ENCODE results near the gene FLOT1. TPM values are rescaled to one million over a fixed set of nuclear protein-coding genes. Genes with fewer than 3 reads are reported as not detected.

FLOT1 gene
- total and polyA plus RNA-seq, 9 of the 15 experiments (the other 6 are each of a cell fraction or from before 2014, with no cell fraction given): 11.7 to 149 (median 118) TPM

DNA sequence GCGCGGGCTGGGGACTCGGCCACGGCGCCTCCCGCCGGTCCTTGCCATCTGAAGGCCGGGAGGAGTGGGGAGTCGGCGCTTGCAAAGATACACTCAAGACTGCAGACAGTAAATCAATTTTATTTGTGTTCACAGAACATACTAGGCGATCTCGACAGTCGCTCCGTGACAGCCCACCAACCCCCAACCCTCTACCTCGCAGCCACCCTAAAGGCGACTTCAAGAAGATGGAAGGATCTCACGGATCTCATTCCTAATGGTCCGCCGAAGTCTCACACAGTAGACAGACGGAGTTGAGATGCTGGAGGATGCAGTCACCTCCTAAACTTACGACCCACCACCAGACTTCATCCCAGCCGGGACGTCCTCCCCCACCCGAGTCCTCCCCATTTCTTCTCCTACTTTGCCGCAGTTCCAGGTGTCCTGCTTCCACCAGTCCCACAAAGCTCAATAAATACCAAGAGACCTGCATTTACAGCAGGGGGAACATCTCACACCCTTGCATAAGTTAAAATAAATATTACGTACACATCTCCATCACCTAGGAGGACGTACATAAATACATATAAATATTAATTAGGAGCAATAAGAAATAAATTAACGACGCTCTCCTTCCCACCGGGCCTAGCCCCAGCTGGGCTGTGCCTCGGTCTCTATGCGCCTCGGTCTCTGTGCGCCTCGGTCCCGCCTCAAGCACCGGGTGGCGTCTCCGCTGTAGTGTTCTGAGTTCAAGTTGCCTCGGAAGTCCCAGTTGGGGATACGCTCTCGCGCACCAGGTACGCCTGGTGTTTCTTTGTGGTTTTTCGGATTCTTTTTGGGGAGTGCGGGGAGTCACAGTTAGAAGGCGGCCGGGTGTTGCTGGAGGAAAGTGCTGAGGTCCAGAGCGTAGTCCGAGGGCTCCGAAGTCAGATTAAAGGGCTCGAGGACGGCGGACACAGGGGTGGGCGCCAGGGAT, 889 bp upstream of the FLOT1 start (continued):
- TF ChIP-seq ZBTB1 (CRISPR knock-in tag; IDR thresholded peaks at IDR 0.05; ENCODE audit: borderline replicate concordance, low read depth) (0 out of 2 replicates have a peak, but pooled peaks have one; percentile 14), HNRNPH1 (optimal IDR thresholded peaks at IDR 0.05; ENCODE audit: low read depth, low read length) (no peak), ESRRB (CRISPR knock-in tag; IDR thresholded peaks at IDR 0.05; ENCODE audit: borderline replicate concordance) (no peak), LCOR (CRISPR knock-in tag; IDR thresholded peaks at IDR 0.05) (peak; percentile 4; the same call in 1 of the 2 replicates), ZC3H8 (IDR thresholded peaks at IDR 0.05) (no peak), CBFB (CRISPR knock-in tag; IDR thresholded peaks at IDR 0.05) (no peak), ZNF785 (CRISPR knock-in tag; IDR thresholded peaks at IDR 0.05) (no peak), ZNF589 (CRISPR knock-in tag; IDR thresholded peaks at IDR 0.05; ENCODE audit: low read depth) (no peak), POLR2G (IDR thresholded peaks at IDR 0.05; ENCODE audit: low read depth, low read length) (peak; percentile 44; the same call in 1 of the 2 replicates), ZNF444 (CRISPR knock-in tag; IDR thresholded peaks at IDR 0.05) (no peak), ZNF140 (CRISPR knock-in tag; IDR thresholded peaks at IDR 0.05) (peak; percentile 23; the same call in 1 of the 2 replicates), DACH1 (IDR thresholded peaks at IDR 0.05; ENCODE audit: partially characterized antibody) (peak; percentile 49), ZNF133 (CRISPR knock-in tag; IDR thresholded peaks at IDR 0.05) (no peak), FOXP1 (CRISPR knock-in tag; IDR thresholded peaks at IDR 0.05) (peak; percentile 60; the same call in 1 of the 2 replicates), PTTG1 (tag; IDR thresholded peaks at IDR 0.05; ENCODE audit: low read depth) (no peak), ZNF583 (CRISPR knock-in tag; IDR thresholded peaks at IDR 0.05) (no peak), SOX6 (IDR thresholded peaks at IDR 0.05) (no peak), SP1 (CRISPR knock-in tag; IDR thresholded peaks at IDR 0.05) (peak; percentile 31; the same call in 1 of the 2 replicates), NONO (IDR thresholded peaks at IDR 0.05; ENCODE audit: low read depth in 2 of 2, low read length in 1 of 2) (no peak)
- TF ChIP-seq, protein P1, sequence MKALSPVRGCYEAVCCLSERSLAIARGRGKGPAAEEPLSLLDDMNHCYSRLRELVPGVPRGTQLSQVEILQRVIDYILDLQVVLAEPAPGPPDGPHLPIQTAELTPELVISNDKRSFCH (CRISPR knock-in tag; IDR thresholded peaks at IDR 0.05): no peak
- TF ChIP-seq, protein P1 (tag; IDR thresholded peaks at IDR 0.05): no peak
- TF ChIP-seq, protein P2, sequence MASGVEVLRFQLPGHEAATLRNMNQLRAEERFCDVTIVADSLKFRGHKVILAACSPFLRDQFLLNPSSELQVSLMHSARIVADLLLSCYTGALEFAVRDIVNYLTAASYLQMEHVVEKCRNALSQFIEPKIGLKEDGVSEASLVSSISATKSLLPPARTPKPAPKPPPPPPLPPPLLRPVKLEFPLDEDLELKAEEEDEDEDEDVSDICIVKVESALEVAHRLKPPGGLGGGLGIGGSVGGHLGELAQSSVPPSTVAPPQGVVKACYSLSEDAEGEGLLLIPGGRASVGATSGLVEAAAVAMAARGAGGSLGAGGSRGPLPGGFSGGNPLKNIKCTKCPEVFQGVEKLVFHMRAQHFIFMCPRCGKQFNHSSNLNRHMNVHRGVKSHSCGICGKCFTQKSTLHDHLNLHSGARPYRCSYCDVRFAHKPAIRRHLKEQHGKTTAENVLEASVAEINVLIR (CRISPR knock-in tag; IDR thresholded peaks at IDR 0.05): no peak
- TF ChIP-seq, protein P3, sequence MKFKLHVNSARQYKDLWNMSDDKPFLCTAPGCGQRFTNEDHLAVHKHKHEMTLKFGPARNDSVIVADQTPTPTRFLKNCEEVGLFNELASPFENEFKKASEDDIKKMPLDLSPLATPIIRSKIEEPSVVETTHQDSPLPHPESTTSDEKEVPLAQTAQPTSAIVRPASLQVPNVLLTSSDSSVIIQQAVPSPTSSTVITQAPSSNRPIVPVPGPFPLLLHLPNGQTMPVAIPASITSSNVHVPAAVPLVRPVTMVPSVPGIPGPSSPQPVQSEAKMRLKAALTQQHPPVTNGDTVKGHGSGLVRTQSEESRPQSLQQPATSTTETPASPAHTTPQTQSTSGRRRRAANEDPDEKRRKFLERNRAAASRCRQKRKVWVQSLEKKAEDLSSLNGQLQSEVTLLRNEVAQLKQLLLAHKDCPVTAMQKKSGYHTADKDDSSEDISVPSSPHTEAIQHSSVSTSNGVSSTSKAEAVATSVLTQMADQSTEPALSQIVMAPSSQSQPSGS (CRISPR knock-in tag; IDR thresholded peaks at IDR 0.05): no peak
- TF ChIP-seq, protein P4, sequence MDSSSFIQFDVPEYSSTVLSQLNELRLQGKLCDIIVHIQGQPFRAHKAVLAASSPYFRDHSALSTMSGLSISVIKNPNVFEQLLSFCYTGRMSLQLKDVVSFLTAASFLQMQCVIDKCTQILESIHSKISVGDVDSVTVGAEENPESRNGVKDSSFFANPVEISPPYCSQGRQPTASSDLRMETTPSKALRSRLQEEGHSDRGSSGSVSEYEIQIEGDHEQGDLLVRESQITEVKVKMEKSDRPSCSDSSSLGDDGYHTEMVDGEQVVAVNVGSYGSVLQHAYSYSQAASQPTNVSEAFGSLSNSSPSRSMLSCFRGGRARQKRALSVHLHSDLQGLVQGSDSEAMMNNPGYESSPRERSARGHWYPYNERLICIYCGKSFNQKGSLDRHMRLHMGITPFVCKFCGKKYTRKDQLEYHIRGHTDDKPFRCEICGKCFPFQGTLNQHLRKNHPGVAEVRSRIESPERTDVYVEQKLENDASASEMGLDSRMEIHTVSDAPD (CRISPR knock-in tag; IDR thresholded peaks at IDR 0.05): no peak
